GM18511 (cell line): ENCODE results near the gene ATG16L1.

Experiments used
- ATAC-seq: cut with Tn5 transposase; IDR thresholded peaks from one replicate; pipeline ENCODE4 v1.9.1; 2021; ENCODE audit warnings: mild to moderate bottlenecking, moderate library complexity; ENCODE audit not compliant: unreplicated experiment

Gene ATG16L1

DNA sequence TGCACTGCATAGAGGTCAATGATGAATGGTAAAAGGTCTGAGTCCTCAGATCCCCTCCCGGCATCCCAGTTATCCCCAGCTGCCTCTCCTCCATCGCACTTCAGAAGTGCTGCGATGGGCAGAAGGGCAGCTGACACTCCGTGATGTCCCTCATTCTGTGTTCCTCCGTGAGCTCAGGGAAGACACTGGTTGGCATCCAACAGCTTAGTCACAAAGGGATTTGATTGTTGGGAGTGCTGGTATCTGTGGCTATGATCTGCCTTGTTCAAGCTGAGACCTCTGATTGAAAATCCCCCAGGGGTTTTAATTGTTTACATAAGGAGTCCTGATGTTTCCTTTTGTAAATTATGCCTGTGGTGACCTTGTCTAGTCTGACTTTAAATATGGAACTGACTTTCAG is 37.2 kb downstream of the ATG16L1 start:
- no peak for ATAC-seq

GRCh38 chr2:233289648-233290047 is 38.2 kb downstream of the ATG16L1 start:
- no peak for ATAC-seq

- no peak for ATAC-seq
Observed at GRCh38 chr2:233290051-233290845, 38.8 kb downstream of the ATG16L1 start.

DNA sequence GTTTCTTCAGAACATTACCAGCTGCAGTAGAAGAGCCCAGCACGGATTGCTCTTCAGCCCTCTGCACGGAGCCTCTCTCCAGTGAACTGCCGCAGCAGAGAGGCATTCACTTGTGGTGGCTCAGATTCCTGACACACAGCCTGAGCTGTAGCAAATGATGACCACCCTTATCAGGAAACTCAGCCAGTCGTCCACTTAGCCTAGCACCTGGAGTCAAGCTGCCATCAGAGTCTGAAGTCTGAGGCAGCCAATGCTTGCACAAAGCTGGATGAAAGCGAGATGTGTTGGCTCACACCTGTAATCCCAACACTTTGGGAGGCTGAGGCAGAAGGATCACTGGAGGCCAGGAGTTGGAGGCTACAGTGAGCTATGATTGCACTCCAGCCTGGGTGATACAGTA is 44.4 kb downstream of the ATG16L1 start:
- ATAC-seq = no peak

DNA sequence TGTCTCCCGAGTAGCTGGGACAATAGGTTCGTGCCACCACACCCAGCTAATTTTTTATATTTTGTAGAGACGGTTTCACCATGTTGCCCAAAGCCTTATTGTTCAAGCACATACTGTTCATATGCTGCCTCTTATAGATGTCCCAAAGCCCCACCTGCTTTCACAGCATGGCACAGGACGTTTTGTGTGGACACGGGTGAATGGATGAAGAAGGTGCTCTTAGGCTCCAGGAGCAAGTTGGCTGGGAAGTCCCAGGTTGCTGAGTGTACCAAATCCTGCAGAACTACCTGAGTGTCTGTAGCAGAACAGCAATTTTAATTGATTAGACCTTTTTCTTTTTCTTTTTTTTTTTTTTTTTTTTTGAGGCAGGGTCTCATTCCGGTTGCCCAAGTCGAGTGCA is 45.6 kb downstream of the ATG16L1 start:
- no peak for ATAC-seq

DNA sequence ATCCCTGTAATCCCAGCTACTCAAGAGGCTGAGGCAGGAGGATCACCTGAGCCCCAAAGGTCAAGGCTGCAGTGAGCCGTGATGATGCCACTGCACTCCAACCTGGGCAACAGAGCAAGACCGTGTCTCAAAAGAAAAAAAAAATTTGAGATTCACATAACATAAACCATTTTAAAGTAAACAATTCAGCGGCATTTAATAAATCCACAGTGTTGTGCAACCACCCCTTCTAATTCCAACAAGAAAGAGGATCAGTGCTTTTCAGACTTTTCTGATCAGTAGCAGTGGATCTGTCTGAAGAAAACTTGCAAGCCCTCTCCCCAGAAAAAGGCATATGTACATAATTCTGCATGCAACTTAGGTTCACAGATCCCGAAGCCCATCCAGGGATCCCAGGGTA is 48.9 kb downstream of the ATG16L1 start:
- ATAC-seq = no peak

GRCh38 chr2:233301248-233301647 is 49.8 kb downstream of the ATG16L1 start:
- ATAC-seq = no peak

- ATAC-seq = no peak
Observed at GRCh38 chr2:233301811-233302210, 50.3 kb downstream of the ATG16L1 start.

- no peak for ATAC-seq
Observed at GRCh38 chr2:233303252-233303651, 51.8 kb downstream of the ATG16L1 start.

DNA sequence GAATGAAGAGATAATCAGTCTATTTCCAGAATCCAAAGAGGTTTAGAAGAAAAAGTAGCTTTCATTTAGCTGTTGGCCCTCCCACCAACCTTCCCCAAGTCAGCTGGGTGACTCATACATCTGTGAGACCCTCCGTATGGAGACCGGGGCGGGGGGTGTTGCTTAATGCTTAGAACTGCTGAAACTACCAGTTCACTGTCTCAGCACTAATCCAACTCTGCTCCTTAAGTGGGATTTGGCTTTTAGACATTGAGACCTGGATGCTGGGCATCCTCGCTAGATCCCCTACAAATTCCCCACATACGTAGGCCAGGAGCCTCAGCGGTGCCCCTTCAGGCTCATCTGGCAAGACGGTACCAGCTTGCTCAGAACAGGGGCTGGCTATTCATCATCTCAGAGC is 56.1 kb downstream of the ATG16L1 start, which contains the start of gene SAG:
SAG (plus strand) TSS at position 252 of the 400 bp plus-strand sequence. CDS start 1,374 bp downstream, outside the sequence.
- ATAC-seq = no peak

- ATAC-seq = no peak
Observed at GRCh38 chr2:233311241-233311926, 59.9 kb downstream of the ATG16L1 start.

GRCh38 chr2:233312874-233313273 is 61.4 kb downstream of the ATG16L1 start:
- ATAC-seq = no peak

DNA sequence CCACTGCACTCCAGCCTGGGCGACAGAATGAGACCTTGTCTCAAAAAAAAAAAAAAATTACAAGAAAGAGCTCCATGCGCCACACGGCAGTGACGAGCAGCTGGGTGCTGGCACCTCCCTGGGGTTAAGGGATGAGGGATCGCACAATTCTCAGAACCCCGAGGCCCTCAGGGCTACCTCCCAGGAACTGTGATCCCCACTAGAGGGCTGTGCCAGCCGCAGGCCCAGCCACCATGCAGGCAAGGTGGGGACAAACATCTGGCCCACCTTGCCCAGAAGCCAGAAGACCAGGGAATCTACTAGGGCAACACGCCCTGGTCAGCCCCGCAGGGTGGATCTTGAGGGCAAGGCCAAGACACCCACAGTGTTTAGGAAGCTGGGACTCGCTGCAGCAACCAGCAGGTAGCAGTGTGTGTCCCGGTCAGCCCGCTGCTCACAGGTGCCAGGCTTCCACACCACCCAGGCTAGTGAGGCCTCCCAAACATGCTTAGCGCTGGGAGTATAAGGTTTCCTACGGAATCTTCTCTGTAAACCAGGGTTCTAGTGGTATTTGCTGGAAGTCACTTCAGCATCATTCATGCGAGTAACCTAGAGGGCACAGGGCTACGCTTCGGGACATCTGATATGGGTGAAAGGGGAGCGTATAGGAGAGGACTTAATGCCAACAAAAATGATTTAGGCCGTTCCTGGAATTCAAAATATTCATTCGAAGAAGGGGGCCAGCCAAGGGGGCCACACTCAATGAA is 62.9 kb downstream of the ATG16L1 start:
- no peak for ATAC-seq

GRCh38 chr2:233317196-233317943 is 65.9 kb downstream of the ATG16L1 start:
- ATAC-seq = no peak

DNA sequence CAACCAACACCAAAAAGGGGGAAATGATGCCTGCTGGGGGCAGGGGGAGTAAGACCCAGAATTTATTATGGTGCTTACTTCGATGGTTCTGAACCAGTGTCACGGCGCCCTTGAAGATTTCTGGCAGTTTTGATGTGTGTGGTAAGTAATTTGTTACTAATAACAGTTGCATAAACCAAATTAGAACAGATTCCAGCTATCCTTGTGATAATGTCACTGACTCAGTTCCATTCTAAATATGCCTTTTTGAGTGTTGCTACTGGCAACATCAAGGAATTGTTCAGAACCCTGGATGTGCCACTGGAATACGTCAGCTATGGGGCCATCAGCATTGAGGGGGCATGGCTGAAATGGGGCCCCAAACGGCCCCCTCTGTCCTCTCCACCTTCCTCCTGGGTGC is 67.8 kb downstream of the ATG16L1 start:
- ATAC-seq = no peak

DNA sequence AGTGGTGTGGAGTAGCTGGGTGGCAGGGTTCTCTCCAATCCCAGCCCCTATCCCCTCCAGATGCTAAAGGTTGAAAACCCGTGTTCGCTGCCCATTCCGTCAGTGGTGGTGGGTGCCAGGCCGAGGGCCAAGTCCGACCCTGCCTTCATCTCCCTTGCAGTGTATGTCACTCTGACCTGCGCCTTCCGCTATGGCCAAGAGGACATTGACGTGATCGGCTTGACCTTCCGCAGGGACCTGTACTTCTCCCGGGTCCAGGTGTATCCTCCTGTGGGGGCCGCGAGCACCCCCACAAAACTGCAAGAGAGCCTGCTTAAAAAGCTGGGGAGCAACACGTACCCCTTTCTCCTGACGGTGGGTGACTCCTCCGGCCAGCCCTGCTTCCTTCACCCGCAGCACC is 69.0 kb downstream of the ATG16L1 start:
- ATAC-seq = no peak

- ATAC-seq = no peak
Observed at GRCh38 chr2:233321166-233321565, 69.7 kb downstream of the ATG16L1 start.

GRCh38 chr2:233323851-233324250 is 72.4 kb downstream of the ATG16L1 start:
- no peak for ATAC-seq

DNA sequence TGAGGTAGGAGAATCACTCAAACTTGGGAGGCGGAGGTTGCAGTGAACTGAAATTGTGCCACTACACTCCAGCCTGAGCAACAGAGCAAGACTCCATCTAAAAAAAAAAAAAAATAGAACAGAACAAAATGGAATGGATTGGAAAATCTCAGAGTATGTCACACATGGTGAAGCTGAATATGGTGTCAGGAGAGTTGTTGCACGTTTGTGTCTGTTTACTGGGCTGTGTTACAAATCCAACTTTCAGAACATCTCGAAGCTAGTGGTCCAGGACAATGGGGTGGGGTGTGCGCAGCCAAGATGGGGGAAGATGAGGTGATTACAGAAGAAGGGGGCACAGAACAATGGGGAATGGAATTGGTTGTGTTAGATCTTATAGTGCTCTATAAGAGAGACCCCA is 73.8 kb downstream of the ATG16L1 start:
- no peak for ATAC-seq

DNA sequence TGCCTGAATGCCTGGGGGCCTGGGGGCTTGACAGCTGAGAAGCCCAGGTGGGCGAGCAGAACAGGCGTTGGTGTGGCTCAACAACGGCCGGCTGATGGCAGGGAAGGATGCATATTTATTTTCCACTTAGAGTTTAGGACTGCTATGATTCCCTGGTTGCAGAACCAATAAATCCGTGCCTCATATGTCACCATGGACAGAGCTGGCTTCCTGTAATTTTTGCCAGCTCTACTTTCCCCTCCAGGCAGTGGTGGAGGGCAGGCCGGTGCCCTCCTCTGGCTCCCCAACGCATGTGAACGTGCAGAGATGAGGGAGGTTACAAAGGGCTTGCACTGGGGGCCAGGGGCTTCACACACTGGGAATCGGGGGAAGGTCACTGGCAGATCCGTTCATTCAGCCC is 74.3 kb downstream of the ATG16L1 start:
- no peak for ATAC-seq

DNA sequence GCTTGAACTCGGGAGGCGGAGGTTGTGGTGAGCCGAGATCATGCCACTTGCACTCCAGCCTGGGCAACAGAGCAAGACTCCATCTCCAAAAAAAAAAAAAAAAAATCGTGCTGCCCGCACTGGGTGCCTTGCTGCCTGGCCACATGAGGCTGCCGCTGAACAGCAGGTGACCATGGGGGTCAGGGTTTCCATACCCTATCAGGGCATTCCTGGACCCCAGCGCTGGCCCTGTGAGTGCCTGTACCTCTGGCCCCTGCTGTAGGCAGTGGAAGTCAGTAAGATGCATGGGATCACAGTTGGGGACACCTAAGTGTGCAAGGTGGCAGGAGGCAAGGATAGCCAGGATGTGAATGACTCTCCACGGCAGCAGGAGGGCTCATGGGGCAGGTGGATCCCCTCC is 75.0 kb downstream of the ATG16L1 start:
- ATAC-seq = no peak
